Mammary epithelial cell (primary cell): Measurements from ENCODE around the gene ANO3.

Experiments used
- EZH2 ChIP-seq: IDR thresholded peaks from 2 replicates; pipeline ENCODE4 v1.6.1; 2012; ENCODE audit warnings: low read length, inconsistent platforms, borderline replicate concordance
- TF ChIP-seq, protein P1 (sequence below), 2 donors: IDR thresholded peaks in 1 of 2; conservative IDR thresholded peaks in 1 of 2; 2 replicates each; pipeline ENCODE4 v1.5.1; 2011 to 2012; ENCODE audit warnings: inconsistent platforms in 2 of 2, low read length in 2 of 2, mild to moderate bottlenecking in 2 of 2, control low read depth in 1 of 2, low read depth in 1 of 2; ENCODE audit not compliant: insufficient read depth in 1 of 2; ENCODE audit errors: extremely low read depth in 1 of 2

DNA sequence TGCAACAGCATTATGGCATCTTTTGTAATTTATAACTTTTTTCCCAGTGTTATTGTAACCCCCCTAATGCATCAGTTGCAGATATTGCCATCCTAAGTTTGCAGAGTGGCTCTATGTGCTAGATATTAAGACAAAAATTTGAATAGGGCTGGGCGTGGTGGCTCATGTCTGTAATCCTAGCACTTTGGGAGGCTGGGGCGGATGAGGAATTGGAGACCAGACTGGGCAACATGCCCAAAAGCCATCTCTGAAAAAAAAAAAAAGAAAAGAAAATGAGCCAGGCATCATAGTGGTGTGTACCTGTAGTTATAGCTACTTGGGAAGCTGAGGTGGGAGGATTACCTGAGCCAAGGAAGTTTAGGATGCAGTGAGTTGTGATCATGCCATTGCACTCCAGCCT lies 290.3 kb downstream of the ANO3 start:
- TF ChIP-seq EZH2, result no peak
- TF ChIP-seq, protein P1, sequence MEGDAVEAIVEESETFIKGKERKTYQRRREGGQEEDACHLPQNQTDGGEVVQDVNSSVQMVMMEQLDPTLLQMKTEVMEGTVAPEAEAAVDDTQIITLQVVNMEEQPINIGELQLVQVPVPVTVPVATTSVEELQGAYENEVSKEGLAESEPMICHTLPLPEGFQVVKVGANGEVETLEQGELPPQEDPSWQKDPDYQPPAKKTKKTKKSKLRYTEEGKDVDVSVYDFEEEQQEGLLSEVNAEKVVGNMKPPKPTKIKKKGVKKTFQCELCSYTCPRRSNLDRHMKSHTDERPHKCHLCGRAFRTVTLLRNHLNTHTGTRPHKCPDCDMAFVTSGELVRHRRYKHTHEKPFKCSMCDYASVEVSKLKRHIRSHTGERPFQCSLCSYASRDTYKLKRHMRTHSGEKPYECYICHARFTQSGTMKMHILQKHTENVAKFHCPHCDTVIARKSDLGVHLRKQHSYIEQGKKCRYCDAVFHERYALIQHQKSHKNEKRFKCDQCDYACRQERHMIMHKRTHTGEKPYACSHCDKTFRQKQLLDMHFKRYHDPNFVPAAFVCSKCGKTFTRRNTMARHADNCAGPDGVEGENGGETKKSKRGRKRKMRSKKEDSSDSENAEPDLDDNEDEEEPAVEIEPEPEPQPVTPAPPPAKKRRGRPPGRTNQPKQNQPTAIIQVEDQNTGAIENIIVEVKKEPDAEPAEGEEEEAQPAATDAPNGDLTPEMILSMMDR (conservative IDR thresholded peaks at IDR 0.05 in 1 of 2, IDR thresholded peaks at IDR 0.05 in 1 of 2; ENCODE audit: extremely low read depth in 1 of 2, insufficient read depth in 1 of 2, low read depth in 1 of 2, low read length in 2 of 2), result no peak
